HG02571 (cell line): ENCODE results near the gene MTREX.
A peak's percentile ranks its signal among the peaks of the same experiment; 100 is the strongest.
"Not testable (repeated sequence)": the region's sequence is repeated elsewhere in the genome, so short reads cannot be mapped to it uniquely, and the experiment has no call there.

Source experiments
- ATAC-seq: cut with Tn5 transposase; IDR thresholded peaks from one replicate; pipeline ENCODE4 v1.9.1; 2021; ENCODE audit warnings: mild to moderate bottlenecking, moderate library complexity; ENCODE audit not compliant: unreplicated experiment

The MTREX gene

DNA sequence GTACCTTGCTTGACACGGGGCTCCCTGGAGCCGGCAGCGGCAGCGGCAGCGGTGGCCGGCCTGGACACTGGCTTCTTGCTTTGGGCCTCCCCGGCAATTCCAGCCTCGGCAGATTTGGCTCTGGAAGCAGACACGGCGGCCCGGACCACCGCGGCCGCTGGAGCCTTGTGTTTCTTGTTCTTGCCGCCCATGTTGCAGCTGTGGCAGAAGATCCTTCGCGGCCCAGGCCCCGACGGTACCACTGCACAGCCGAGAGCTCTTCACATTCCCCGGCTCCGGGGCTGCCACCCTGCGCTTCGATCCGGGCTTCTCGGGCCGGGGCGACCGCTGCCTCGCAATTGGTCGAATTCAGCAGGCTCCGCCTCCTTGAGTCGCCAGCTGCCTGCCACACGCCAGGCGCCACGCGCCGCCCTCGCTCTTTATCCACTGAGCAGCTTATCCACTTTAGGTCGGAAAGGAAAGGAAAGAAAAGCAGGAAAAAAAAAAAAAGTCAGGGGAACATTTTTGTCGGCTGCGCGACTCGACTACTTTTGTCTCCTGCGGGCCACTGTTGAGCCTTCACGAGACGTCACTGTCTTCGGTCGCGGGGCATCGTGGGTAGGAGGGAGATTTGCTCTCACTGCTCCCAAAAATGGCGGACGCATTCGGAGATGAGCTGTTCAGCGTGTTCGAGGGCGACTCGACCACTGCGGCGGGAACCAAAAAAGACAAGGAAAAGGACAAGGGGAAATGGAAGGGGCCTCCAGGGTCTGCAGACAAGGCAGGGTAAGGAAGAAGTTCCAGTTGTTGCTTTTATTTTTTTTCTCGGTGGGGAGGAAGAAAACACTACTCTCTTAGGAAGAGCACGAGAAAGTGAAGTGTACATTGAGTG lies at the start of gene MTREX, which contains the start of gene DHX29:
MTREX (plus strand) TSS at position 607 of the 871 bp plus-strand sequence; CDS start at position 632, 25 bp downstream.
DHX29 (minus strand) TSS at position 312 of the 871 bp plus-strand sequence; CDS start at position 191, 121 bp downstream.
- peak; percentile 90 for ATAC-seq

- no peak for ATAC-seq
These were observed 49.5 kb upstream of the MTREX start for GRCh38 chr5:55258339-55258738.

- ATAC-seq = no peak
These were observed 31.0 kb upstream of the MTREX start for GRCh38 chr5:55276771-55277170.

- ATAC-seq = no peak
These were observed 29.0 kb upstream of the MTREX start for GRCh38 chr5:55278778-55279177.

DNA sequence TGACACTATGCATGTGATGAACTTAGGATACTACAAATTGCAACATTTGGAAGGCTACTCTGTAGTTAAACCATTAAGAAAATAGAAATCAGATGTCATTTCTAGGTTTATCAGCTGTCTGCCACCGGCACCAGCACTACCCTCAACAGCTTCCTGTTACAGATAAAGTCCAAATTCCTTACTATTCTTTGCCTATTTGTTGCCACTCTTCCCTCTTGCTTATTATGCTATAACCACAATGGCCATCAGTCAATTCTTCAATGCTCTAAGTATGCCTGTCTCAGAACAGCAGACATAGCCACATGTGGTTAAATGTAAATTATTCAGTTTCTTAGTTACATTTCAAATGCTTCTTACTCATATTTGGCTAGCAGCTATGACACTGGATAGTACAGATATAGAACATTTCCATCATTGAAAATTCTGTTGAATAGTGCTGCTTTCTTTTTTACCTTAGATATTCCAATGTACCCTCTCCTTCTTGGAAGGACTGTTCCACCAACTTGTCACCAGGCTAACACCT lies 21.3 kb upstream of the MTREX start:
- no peak for ATAC-seq

DNA sequence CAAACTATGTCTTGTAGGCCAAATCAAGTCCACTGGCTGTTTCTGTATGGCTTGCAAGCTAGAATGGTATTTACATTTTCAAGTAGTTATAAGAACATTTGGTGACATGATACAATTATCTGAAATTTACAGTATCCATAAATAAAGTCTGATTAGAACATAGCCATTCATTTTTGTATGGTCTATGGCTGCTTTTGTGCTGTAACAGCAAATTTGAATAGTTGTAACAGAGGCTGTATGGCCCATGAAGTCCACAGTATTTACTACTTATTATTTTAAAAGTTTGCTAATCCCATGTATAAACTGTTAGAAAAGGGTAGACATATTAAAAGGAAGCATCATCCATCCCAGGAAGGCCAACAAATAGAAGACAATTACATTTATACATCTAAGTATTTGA lies 18.0 kb upstream of the MTREX start:
- ATAC-seq = no peak

- ATAC-seq = no peak
These were observed 16.8 kb upstream of the MTREX start for GRCh38 chr5:55290991-55291390.

GRCh38 chr5:55294935-55295334 lies 12.9 kb upstream of the MTREX start:
- ATAC-seq = no peak

- no peak for ATAC-seq
These were observed 6.9 kb upstream of the MTREX start for GRCh38 chr5:55300890-55301289.

- no peak for ATAC-seq
These were observed 4.5 kb upstream of the MTREX start for GRCh38 chr5:55303238-55303690.

GRCh38 chr5:55304584-55304983 lies 3.2 kb upstream of the MTREX start:
- ATAC-seq = no peak

GRCh38 chr5:55305345-55305744 lies 2.4 kb upstream of the MTREX start:
- ATAC-seq = no peak

DNA sequence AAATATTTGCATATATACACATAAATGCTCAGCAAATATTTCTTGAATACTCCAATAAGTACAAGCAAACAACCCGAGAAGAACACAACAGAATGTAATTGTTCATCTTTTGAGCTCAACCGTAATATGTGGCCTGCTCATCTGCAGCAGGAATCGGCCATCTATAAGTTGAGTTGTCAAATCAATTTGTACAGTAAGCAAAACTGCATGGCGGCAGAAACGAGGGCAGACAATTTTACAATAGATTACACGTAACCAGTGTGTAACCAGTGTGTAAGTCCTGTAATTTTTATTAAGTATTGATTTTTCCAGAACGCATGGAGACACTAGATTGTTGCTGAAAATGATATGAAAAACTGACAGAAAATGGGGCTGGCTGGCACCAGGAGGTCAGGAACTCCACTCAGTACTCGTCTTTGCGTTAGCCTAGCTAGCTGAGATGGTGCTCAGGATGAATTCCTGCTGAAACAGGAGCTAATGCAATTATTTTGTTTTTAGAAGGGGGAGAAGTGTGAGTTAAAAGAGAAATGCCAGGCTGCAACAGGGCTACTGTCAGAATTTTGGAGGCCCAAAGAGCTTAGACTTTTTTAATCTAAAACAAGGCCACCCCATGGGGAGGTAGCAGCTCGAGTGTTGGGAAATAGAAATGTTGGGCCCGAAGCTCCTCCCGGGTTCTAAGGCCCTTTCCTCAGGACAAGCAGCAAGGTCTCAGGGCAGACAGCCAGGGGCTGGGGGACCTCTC lies 977 bp upstream of the MTREX start:
- no peak for ATAC-seq

GRCh38 chr5:55308254-55308836 lies 556 bp downstream of the MTREX start:
- ATAC-seq = no peak

- no peak for ATAC-seq
These were observed 6.3 kb downstream of the MTREX start for GRCh38 chr5:55313870-55314617.

DNA sequence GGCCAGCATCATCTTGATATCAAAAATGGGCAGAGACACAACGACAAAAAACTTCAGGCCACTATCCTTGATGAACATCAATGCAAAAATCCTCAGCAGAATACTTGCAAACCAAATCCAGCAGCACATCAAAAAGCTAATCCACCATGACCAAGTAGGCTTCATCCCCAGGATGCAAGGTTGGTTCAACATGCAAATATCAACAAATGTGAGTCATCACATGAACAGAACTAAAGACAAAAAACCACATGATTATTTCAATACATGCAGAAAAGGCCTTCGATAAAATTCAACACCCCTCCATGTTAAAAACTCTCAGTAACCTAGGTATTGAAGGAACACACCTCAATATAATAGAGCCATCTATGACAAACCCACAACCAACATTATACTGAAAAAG lies 8.5 kb downstream of the MTREX start:
- ATAC-seq = no peak

DNA sequence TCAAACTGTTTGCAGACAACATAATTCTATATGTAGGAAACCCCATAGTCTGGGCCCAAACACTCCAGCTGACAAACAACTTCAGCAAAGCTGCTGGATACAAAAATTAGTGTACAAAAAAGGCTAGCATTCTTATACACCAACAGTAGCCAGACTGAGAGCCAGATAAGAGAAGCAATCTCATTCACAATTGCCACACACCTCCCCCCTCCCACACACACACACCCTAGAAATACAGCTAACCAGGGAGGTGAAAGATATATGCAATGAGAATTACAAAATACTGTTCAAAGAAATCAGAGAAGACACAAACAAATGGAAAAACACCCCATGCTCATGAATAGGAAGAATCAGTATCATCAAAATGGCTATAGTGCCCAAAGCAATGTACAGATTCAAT lies 9.0 kb downstream of the MTREX start:
- ATAC-seq = no peak

DNA sequence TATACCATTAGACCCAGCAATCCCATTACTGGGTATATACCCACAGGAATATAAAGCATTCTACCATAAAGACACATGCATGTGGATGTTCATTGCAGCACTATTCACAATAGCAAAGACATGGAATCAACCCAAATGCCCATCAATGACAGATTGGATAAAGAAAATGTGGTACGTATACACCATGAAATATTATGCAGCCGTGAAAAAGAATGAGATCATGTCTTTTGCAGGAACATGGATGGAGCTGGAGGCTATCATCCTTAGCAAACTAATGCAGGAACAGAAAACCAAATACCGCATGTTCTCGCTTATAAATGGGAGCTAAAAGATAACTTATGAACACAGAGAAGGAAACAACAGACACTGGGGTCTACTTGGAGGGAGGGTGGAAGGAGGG lies 10.4 kb downstream of the MTREX start:
- not testable (repeated sequence) for ATAC-seq

DNA sequence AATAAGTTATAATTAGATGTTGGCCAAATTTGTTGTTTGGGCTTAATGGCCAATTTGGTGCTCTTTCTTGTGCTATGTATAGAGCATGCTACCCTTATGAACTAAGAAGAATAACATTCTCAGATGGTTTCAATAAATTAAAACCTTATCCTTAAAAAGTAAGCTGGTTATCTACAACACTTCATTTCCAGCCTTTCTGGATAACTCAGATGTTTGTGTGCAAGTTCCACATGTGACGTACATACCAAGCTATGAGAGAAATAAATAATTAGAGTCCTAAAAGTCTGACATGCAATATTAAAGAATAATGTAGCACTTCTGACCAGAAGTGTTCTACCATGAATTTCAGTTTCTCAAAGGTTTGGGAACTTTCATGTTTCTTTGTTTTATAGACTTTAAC lies 11.7 kb downstream of the MTREX start:
- no peak for ATAC-seq

DNA sequence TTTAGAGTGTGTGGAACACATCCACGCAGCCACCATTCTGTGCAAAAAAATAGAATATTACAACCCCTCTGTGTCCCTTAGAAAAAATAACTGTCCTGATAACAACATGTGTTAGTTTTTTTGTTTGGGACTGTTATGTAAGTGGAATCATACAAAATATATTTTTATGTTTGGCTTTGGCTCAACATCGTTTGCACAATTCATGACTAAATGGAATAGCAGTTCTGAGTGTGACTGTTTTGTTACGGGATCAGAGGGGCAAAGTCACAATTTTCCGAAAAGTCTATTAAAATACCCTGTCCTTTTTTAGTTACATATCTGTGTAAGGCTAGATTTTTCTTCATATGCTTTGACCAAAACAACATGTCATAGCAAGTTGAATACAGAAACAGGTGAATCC lies 12.8 kb downstream of the MTREX start:
- ATAC-seq = no peak

- no peak for ATAC-seq
These were observed 16.2 kb downstream of the MTREX start for GRCh38 chr5:55324006-55324405.
